HepG2 (cell line): ENCODE data around the gene LRPAP1. TPM values are rescaled to one million over a fixed set of nuclear protein-coding genes. Genes with fewer than 3 reads are reported as not detected.

ENCODE experiments used
- ARID4A ChIP-seq: sonication (generic); formaldehyde crosslinking; IDR thresholded peaks from 2 replicates; pipeline ENCODE4 v1.5.0; 2020; ENCODE audit warnings: mild to moderate bottlenecking, missing genetic modification reagents, borderline replicate concordance
- BORCS8-MEF2B ChIP-seq: sonication (generic); formaldehyde crosslinking; IDR thresholded peaks from 2 replicates; pipeline ENCODE4 v1.8.0; 2022; ENCODE audit warnings: mild to moderate bottlenecking, missing genetic modification reagents
- ESRRA ChIP-seq: sonication (generic); formaldehyde crosslinking; IDR thresholded peaks from 2 replicates; pipeline ENCODE4 v1.5.1; 2020; ENCODE audit warnings: mild to moderate bottlenecking, low read depth, missing genetic modification reagents
- HNF1A ChIP-seq, 2 experiments: sonication (generic) in 1 of 2; formaldehyde crosslinking in 1 of 2; IDR thresholded peaks; 2 replicates each; pipeline versions ENCODE4 v1.4.0 to v1.6.1; 2016 to 2020; ENCODE audit warnings: borderline replicate concordance in 1 of 2, low read depth in 1 of 2, mild to moderate bottlenecking in 1 of 2, missing genetic modification reagents in 1 of 2
- HNRNPH1 ChIP-seq: fragments of 200-400 bp; formaldehyde crosslinking; optimal IDR thresholded peaks from 2 replicates; pipeline ENCODE3; 2017; ENCODE audit warnings: mild to moderate bottlenecking, low read depth, low read length
- HOXA9 ChIP-seq: sonication (generic); formaldehyde crosslinking; IDR thresholded peaks from 2 replicates; pipeline ENCODE4 v1.8.1; 2022; ENCODE audit warnings: missing genetic modification reagents, mild to moderate bottlenecking, moderate library complexity, borderline replicate concordance
- MIXL1 ChIP-seq: IDR thresholded peaks from 2 replicates; pipeline ENCODE4 v1.6.1; 2016
- PATZ1 ChIP-seq: sonication (generic); formaldehyde crosslinking; IDR thresholded peaks from 2 replicates; pipeline ENCODE4 v1.4.0; 2020; ENCODE audit warnings: missing genetic modification reagents
- YEATS4 ChIP-seq: sonication (generic); formaldehyde crosslinking; IDR thresholded peaks from 2 replicates; pipeline ENCODE4 v1.4.0; 2020; ENCODE audit warnings: missing genetic modification reagents, borderline replicate concordance
- ZKSCAN1 ChIP-seq: fragments of 150-350 bp; IDR thresholded peaks from 2 replicates; pipeline ENCODE4 v1.6.1; 2014; ENCODE audit warnings: low read length
- ZNF205 ChIP-seq: IDR thresholded peaks from 2 replicates; pipeline ENCODE4 v1.6.1; 2018; ENCODE audit warnings: missing biosample characterization, missing genetic modification reagents
- ZNF24 ChIP-seq: fragments of 450-650 bp; IDR thresholded peaks from 2 replicates; pipeline ENCODE4 v1.6.1; 2017; ENCODE audit warnings: antibody characterized with exemption, mild to moderate bottlenecking
- ZNF275 ChIP-seq: sonication (generic); formaldehyde crosslinking; IDR thresholded peaks from 2 replicates; pipeline ENCODE4 v1.8.0; 2022; ENCODE audit warnings: missing genetic modification reagents, mild to moderate bottlenecking, inconsistent platforms, borderline replicate concordance
- ZNF331 ChIP-seq: sonication (generic); formaldehyde crosslinking; IDR thresholded peaks from 2 replicates; pipeline ENCODE4 v1.4.0; 2020; ENCODE audit warnings: missing genetic modification reagents
- ZNF761 ChIP-seq: sonication (generic); formaldehyde crosslinking; conservative IDR thresholded peaks from 2 replicates; pipeline ENCODE4 v1.4.0; 2020; ENCODE audit warnings: mild to moderate bottlenecking, missing genetic modification reagents
- ZNF883 ChIP-seq: sonication (generic); formaldehyde crosslinking; IDR thresholded peaks from 2 replicates; pipeline ENCODE4 v1.5.1; 2020; ENCODE audit warnings: mild to moderate bottlenecking, missing genetic modification reagents; ENCODE audit errors: not compliant biosample characterization
- polyA plus RNA-seq, 8 experiments: library from polyadenylated mRNA; depleted of rRNA in 3 of 8; stranded (reverse) in 7 of 8; unstranded in 1 of 8; fragments of >200 nt; fragmentation: Illumina TruSeq in 4 of 8; extraction: Trizol in 4 of 8; gene quantifications; 2 replicates each; pipeline versions ENCODE4 v1.2.1 to v1.2.3, GENCODE V29; 2011 to 2016; ENCODE audit warnings: low read depth in 4 of 8, missing spikeins in 1 of 8, mixed read lengths in 1 of 8; ENCODE audit not compliant: insufficient read depth in 1 of 8
- total RNA-seq, 5 experiments: library from RNA; depleted of rRNA; stranded (reverse); fragments of >200 nt; fragmentation: Illumina TruSeq; extraction: Trizol; gene quantifications; 2 replicates each; pipeline ENCODE4 v1.2.3, GENCODE V29; 2016; ENCODE audit warnings: low read depth in 1 of 5

LRPAP1 gene
- total and polyA plus RNA-seq, 2 of the 13 experiments (the other 11 are each of a cell fraction or from before 2014, with no cell fraction given): 153 to 191 TPM

GRCh38 chr4:3531879-3532750, at the start of gene LRPAP1 (continued):
- peak; percentile 26; the same call in 1 of the 2 replicates for TF ChIP-seq PATZ1 (CRISPR knock-in tag)
- no peak for TF ChIP-seq ZNF205 (CRISPR knock-in tag)
- no peak for TF ChIP-seq HNF1A (IDR thresholded peaks at IDR 0.05; ENCODE audit: low read depth)
- TF ChIP-seq HNF1A (CRISPR knock-in tag; IDR thresholded peaks at IDR 0.05; ENCODE audit: borderline replicate concordance): peak; percentile 59; the same call in 1 of the 2 replicates
- TF ChIP-seq ESRRA (CRISPR knock-in tag): peak; percentile 42; the same call in 1 of the 2 replicates
- 0 out of 2 replicates have a peak, but pooled peaks have one; percentile 44 for TF ChIP-seq ZNF761
- peak; percentile 59 for TF ChIP-seq BORCS8-MEF2B (CRISPR knock-in tag)
- 0 out of 2 replicates have a peak, but pooled peaks have one; percentile 48 for TF ChIP-seq ZNF275 (CRISPR knock-in tag)
- TF ChIP-seq ZNF883 (CRISPR knock-in tag): peak; percentile 78
- TF ChIP-seq HOXA9: peak; percentile 78
- TF ChIP-seq ARID4A (CRISPR knock-in tag): peak; percentile 85
- no peak for TF ChIP-seq ZNF24
- TF ChIP-seq ZNF331 (CRISPR knock-in tag): no peak
- TF ChIP-seq YEATS4 (CRISPR knock-in tag): peak; percentile 70
- TF ChIP-seq MIXL1: no peak
- TF ChIP-seq HNRNPH1: no peak
- TF ChIP-seq ZKSCAN1: no peak
